Measurements from ENCODE around the gene FARS2.

Gene FARS2

DNA sequence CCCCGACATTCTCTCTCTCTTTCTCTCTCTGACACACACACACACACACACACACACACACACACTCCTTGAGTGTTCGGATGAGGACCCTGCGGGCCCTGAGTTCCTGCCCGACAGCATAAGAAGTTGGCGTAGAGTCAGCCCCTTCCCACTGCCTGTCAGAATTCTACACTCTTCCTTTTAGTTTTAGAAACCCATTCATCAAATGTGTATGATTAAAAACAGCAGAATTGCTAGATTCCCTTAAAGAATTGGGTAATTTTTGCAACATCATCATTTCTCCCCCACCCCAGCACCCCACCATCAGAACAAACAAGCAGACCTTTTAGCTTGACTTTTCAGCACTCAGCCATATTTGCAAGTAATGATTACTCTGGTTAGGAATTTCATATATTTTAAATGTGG, 322.8 kb downstream of the FARS2 start:
- Histone ChIP-seq H3K9ac (ENCODE audit: low read depth, low read length) (no peak overlapping the region), H3K4me1 (ENCODE audit: control insufficient read depth, insufficient read depth, low read length) (no peaks in the 10 kb centered on the region), H3K36me3 (ENCODE audit: control insufficient read depth, insufficient read depth, low read length) (no peaks in the 10 kb centered on the region), H3K27me3 (ENCODE audit: control insufficient read depth, insufficient read depth, low read length) (no peaks in the 10 kb centered on the region), H3K4me3 (ENCODE audit: low read depth, low read length) (no peak overlapping the region), H3K9me3 (ENCODE audit: control insufficient read depth, insufficient read depth, low read length) (no peaks in the 10 kb centered on the region)

DNA sequence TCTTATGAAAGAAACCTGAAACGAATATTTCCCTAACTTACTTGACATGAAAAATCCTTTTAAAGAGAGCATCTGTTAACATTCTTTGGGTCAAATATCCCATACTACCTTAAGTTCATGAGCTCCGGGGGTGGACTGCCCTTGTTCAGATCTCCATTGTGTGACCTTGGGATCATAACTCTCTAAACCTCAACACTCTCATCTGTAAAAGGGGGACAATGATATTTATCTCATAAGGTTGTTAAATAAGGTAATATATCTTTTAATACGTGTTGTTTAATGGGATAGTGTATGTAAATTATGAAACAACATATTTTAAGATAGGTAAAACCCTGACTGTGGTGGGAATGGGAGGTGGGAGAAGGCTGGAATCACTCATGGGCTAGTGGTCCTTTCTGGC, 326.3 kb downstream of the FARS2 start:
- no peaks in the 10 kb centered on the region for H3K36me3 ChIP-seq (ENCODE audit: control insufficient read depth, insufficient read depth, low read length)
- H3K9me3 ChIP-seq (ENCODE audit: control insufficient read depth, insufficient read depth, low read length), result no peaks in the 10 kb centered on the region
- H3K4me1 ChIP-seq (ENCODE audit: control insufficient read depth, insufficient read depth, low read length), result no peaks in the 10 kb centered on the region
- H3K9ac ChIP-seq (ENCODE audit: low read depth, low read length), result no peak overlapping the region
- no peak overlapping the region for H3K4me3 ChIP-seq (ENCODE audit: low read depth, low read length)
- no peaks in the 10 kb centered on the region for H3K27me3 ChIP-seq (ENCODE audit: control insufficient read depth, insufficient read depth, low read length)

DNA sequence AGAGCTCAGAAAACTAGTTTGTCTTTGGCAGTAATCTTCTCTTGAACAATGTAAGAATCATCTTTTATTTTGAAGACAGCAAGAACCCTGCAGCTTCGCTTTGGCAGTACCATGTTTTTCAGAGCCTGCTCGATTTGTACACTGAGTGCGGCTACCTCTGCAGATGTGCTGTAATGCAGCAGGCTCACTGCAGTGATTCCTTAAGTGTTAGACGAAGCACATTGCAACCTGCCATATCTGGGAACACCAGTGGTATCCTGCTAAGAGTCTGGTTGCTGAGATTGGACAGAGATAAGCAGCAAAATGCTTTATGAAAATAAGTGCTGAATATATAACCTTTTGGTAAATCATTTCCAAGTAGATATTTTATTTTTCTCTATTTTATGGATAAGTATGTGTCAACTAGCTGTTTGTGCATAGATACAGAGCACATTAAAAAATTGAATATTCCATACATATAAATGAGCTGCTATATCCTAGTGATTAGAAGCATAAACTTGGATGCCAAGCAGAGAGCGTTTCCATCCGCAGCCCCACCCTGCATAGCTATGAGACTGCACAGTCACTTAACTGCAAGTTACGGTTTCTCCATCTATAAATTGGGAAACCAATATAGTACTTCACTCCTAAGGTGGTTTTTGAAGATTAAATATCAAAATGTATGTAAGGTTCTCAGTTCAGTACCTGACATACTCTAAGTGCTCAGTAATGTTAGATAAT, 328.3 kb downstream of the FARS2 start:
- Histone ChIP-seq H3K4me3 (ENCODE audit: low read depth, low read length) (no peak overlapping the region), H3K36me3 (ENCODE audit: control insufficient read depth, insufficient read depth, low read length) (no peaks in the 10 kb centered on the region), H3K4me1 (ENCODE audit: control insufficient read depth, insufficient read depth, low read length) (no peaks in the 10 kb centered on the region), H3K9me3 (ENCODE audit: control insufficient read depth, insufficient read depth, low read length) (no peaks in the 10 kb centered on the region), H3K9ac (ENCODE audit: low read depth, low read length) (no peak overlapping the region), H3K27me3 (ENCODE audit: control insufficient read depth, insufficient read depth, low read length) (no peaks in the 10 kb centered on the region)

DNA sequence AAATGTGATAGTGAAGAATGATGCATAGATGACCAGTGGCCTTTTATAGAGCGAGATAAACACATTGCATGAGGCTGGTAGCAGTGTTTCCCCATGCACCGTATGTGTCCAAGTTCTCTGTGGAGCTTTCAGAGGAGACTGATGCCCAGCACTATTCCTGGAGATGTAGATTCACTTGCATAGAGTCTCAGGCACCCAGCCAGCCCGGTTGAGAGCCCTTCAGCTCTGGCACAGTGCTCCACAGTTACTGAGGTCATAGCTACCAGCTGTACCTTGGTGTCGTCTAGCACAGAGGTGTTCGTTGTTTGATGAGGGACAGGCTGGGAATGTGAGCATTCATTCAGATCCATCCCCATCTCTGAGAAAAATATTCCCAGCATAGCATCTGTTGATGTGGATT, 328.9 kb downstream of the FARS2 start:
- no peaks in the 10 kb centered on the region for H3K9me3 ChIP-seq (ENCODE audit: control insufficient read depth, insufficient read depth, low read length)
- H3K27me3 ChIP-seq (ENCODE audit: control insufficient read depth, insufficient read depth, low read length), result no peaks in the 10 kb centered on the region
- no peaks in the 10 kb centered on the region for H3K4me1 ChIP-seq (ENCODE audit: control insufficient read depth, insufficient read depth, low read length)
- H3K36me3 ChIP-seq (ENCODE audit: control insufficient read depth, insufficient read depth, low read length), result no peaks in the 10 kb centered on the region
- H3K9ac ChIP-seq (ENCODE audit: low read depth, low read length), result no peak overlapping the region
- no peak overlapping the region for H3K4me3 ChIP-seq (ENCODE audit: low read depth, low read length)

DNA sequence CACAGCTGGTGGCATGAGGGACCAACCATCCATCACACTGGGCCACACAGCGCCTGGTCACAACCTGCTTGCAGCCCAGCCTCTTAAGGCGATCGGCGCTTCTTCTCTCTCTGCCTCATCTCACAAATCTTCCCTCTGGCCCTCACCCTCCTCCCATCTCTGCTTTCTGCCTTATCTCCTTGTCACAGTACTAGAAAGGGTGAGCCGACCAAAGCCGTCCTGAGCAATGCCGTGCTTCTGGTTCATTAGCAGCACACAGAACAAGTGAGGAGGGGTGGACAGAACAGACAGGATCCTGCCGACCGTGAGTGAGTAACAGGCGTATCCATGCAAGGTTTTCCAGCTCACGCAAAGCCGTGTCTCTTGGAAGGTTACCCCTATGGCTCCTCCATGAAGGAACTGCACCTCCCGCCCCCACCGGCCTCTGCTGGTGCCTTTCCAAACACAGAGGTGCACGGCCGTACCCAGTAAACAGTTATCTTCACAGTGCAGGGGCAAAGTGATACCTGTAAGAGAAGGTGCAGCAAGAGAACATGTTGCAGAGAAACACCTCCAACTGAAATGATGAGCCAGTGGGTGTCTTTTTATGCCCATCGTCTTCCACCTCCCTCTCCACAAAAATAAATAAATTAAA, 331.7 kb downstream of the FARS2 start:
- Histone ChIP-seq H3K36me3 (ENCODE audit: control insufficient read depth, insufficient read depth, low read length) (no peaks in the 10 kb centered on the region), H3K9ac (ENCODE audit: low read depth, low read length) (no peak overlapping the region)

DNA sequence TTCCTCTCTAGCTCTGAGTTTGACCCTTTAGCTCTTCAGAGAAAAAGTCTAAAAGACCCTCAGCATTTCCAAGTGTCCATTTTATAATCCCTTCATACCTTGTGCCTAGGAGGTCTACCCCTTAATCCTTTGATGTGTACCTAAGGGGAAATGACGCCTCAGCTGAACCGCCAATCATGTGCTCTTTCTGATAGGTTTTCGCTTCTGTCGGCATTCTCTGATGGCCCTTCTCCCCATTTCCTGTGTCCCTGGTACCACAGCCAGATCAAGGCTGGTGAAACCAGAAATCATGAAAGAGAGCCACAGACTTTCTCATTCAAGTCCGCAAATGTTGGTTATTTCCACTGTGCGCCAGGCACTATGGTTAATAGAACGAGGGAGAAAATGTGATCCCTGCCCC, 333.9 kb downstream of the FARS2 start:
- no peak overlapping the region for H3K9ac ChIP-seq (ENCODE audit: low read depth, low read length)
- H3K4me3 ChIP-seq (ENCODE audit: low read depth, low read length), result no peak overlapping the region
- no peaks in the 10 kb centered on the region for H3K9me3 ChIP-seq (ENCODE audit: control insufficient read depth, insufficient read depth, low read length)
- H3K27me3 ChIP-seq (ENCODE audit: control insufficient read depth, insufficient read depth, low read length), result no peaks in the 10 kb centered on the region
- no peaks in the 10 kb centered on the region for H3K4me1 ChIP-seq (ENCODE audit: control insufficient read depth, insufficient read depth, low read length)
- H3K36me3 ChIP-seq (ENCODE audit: control insufficient read depth, insufficient read depth, low read length), result no peaks in the 10 kb centered on the region

More for the DNA sequence above, 331.7 kb downstream of the FARS2 start:
- Histone ChIP-seq H3K9me3 (ENCODE audit: control insufficient read depth, insufficient read depth, low read length) (no peaks in the 10 kb centered on the region), H3K4me3 (ENCODE audit: low read depth, low read length) (no peak overlapping the region), H3K27me3 (ENCODE audit: control insufficient read depth, insufficient read depth, low read length) (no peaks in the 10 kb centered on the region), H3K4me1 (ENCODE audit: control insufficient read depth, insufficient read depth, low read length) (no peaks in the 10 kb centered on the region)

DNA sequence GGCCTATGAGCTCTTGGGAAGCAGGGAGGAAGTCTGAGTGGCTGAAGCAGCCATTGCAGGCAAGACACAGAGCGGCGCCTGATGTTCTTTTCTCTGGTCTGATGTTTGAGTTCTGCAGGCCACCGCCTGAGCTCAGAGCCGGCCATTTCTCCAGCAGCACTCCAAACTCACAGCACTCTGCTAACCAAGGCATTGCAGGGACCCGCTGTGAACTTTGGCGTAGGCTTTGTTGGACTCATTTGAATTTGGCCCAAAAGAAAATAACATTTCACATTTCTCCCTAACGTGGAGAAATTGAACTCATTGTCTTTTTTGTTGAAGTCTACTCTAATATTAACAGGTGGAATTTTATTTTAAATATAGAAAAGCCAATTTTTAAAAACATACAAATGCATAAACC, 336.1 kb downstream of the FARS2 start:
- Histone ChIP-seq H3K9ac (ENCODE audit: low read depth, low read length) (no peak overlapping the region), H3K27me3 (ENCODE audit: control insufficient read depth, insufficient read depth, low read length) (no peaks in the 10 kb centered on the region), H3K4me1 (ENCODE audit: control insufficient read depth, insufficient read depth, low read length) (no peaks in the 10 kb centered on the region), H3K36me3 (ENCODE audit: control insufficient read depth, insufficient read depth, low read length) (no peaks in the 10 kb centered on the region), H3K4me3 (ENCODE audit: low read depth, low read length) (no peak overlapping the region), H3K9me3 (ENCODE audit: control insufficient read depth, insufficient read depth, low read length) (no peaks in the 10 kb centered on the region)

DNA sequence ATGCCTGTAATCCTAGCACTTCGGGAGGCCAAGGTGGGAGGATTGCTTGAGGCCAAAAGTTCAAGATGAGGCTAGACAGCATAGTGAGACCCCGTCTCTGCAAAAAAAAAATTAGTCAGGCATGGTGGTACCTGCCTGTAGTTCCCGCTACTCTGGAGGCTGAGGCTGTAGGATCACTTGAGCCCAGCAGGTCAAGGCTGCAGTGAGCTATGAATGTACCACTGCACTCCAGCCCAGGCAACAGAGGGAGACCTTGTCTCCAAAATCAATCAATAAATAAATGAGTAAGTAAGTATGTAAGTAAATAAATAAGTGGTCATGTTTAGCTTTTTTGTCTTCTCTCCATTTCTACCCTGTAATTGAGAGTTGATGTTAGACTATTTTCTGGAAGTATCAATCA, 336.8 kb downstream of the FARS2 start:
- Histone ChIP-seq H3K9ac (ENCODE audit: low read depth, low read length) (no peak overlapping the region), H3K4me3 (ENCODE audit: low read depth, low read length) (no peak overlapping the region), H3K36me3 (ENCODE audit: control insufficient read depth, insufficient read depth, low read length) (no peaks in the 10 kb centered on the region), H3K9me3 (ENCODE audit: control insufficient read depth, insufficient read depth, low read length) (no peaks in the 10 kb centered on the region), H3K4me1 (ENCODE audit: control insufficient read depth, insufficient read depth, low read length) (no peaks in the 10 kb centered on the region), H3K27me3 (ENCODE audit: control insufficient read depth, insufficient read depth, low read length) (no peaks in the 10 kb centered on the region)

DNA sequence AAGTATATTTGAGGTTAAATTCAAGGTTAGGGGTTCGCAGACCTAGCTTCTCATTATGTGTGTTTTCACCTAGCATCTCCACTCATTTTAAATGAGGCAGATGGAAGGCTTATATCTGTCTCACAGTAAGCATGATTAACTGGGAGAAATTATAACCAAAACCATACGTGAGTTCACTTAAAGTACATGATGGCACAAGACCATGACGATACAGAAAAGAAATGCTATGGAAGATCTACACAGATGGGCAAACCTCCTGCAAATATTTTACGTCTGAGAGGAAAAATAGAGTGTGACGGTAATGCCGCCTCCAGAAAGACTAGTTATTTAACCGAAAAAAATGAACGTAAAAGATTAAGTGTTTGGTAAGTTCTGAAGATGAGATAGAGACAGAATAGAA, 337.8 kb downstream of the FARS2 start:
- Histone ChIP-seq H3K27me3 (ENCODE audit: control insufficient read depth, insufficient read depth, low read length) (no peaks in the 10 kb centered on the region), H3K9ac (ENCODE audit: low read depth, low read length) (no peak overlapping the region), H3K4me3 (ENCODE audit: low read depth, low read length) (no peak overlapping the region), H3K9me3 (ENCODE audit: control insufficient read depth, insufficient read depth, low read length) (no peaks in the 10 kb centered on the region), H3K4me1 (ENCODE audit: control insufficient read depth, insufficient read depth, low read length) (no peaks in the 10 kb centered on the region), H3K36me3 (ENCODE audit: control insufficient read depth, insufficient read depth, low read length) (no peaks in the 10 kb centered on the region)

DNA sequence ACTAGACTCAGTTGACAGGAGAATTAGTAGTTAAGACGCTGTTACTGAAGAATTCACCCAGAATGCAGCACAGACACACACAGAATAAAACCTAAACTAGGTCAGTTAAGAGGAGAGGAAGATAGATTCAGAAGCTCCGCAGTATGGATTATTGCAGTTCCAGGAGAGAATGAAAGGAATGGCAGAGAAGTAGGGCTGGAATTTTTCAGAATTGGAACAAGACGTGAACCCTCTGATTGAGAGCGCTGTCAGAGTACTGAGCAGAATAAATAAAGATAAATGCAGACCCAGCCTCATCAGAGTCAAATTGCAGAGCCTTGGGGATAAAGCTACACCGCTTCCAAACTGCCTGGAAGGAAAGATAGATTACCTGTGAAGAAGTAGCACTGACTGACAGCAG, 344.6 kb downstream of the FARS2 start:
- Histone ChIP-seq H3K27me3 (ENCODE audit: control insufficient read depth, insufficient read depth, low read length) (no peaks in the 10 kb centered on the region), H3K9me3 (ENCODE audit: control insufficient read depth, insufficient read depth, low read length) (no peaks in the 10 kb centered on the region), H3K4me1 (ENCODE audit: control insufficient read depth, insufficient read depth, low read length) (no peaks in the 10 kb centered on the region), H3K36me3 (ENCODE audit: control insufficient read depth, insufficient read depth, low read length) (no peaks in the 10 kb centered on the region), H3K4me3 (ENCODE audit: low read depth, low read length) (no peak overlapping the region), H3K9ac (ENCODE audit: low read depth, low read length) (no peak overlapping the region)

DNA sequence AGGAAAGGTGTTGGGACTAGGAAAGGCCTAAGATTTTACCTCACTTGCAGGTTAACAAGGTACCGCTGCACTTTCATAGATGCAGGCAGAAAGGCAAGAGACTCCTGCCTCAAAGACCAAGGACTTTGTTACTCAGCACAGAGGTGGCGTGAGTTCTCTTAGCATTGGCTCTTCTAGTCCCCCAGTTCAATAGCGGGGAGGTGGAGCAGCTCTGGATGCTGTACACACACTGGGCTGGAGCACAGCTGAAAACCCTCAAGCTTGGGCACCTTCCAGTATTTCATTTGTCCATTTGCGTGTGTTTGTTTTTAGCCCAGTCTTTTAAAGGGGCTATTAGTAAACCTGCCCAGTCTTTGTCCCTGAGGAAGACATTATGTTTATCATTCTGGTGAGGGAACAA, 345.2 kb downstream of the FARS2 start:
- Histone ChIP-seq H3K4me3 (ENCODE audit: low read depth, low read length) (no peak overlapping the region), H3K27me3 (ENCODE audit: control insufficient read depth, insufficient read depth, low read length) (no peaks in the 10 kb centered on the region), H3K9ac (ENCODE audit: low read depth, low read length) (no peak overlapping the region), H3K36me3 (ENCODE audit: control insufficient read depth, insufficient read depth, low read length) (no peaks in the 10 kb centered on the region), H3K9me3 (ENCODE audit: control insufficient read depth, insufficient read depth, low read length) (no peaks in the 10 kb centered on the region), H3K4me1 (ENCODE audit: control insufficient read depth, insufficient read depth, low read length) (no peaks in the 10 kb centered on the region)

DNA sequence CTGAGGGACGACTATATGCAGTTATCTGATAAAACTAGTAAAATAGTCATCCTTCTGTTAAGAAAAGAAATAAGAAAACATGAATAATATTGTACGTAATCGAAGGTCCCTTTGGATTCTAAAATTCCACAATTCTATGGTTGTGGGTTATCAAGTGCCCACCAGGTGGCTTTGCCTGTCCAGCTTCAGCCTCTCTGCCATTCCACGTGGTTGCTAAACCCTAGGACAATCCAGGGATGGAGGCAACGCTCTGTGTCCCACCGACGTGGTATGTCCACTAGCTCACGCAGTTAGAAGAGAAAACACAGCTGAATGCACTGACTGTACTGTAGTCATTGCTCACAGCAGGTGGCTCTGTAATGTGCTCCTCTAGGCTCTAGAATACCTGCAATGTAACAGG, 349.3 kb downstream of the FARS2 start:
- H3K4me3 ChIP-seq (ENCODE audit: low read depth, low read length), result no peak overlapping the region
- H3K9ac ChIP-seq (ENCODE audit: low read depth, low read length), result no peak overlapping the region
- H3K4me1 ChIP-seq (ENCODE audit: control insufficient read depth, insufficient read depth, low read length), result no peaks in the 10 kb centered on the region
- no peaks in the 10 kb centered on the region for H3K9me3 ChIP-seq (ENCODE audit: control insufficient read depth, insufficient read depth, low read length)
- H3K36me3 ChIP-seq (ENCODE audit: control insufficient read depth, insufficient read depth, low read length), result no peaks in the 10 kb centered on the region
- no peaks in the 10 kb centered on the region for H3K27me3 ChIP-seq (ENCODE audit: control insufficient read depth, insufficient read depth, low read length)
